Activated CD8-positive, alpha-beta memory T cell treated with anti-CD3 and anti-CD28 coated beads, Interleukin-2, amount 50 U/mL, for 24 hours (primary cell): ENCODE measurements around the gene GOPC.
"Not testable (repeated sequence)": the region's sequence is repeated elsewhere in the genome, so short reads cannot be mapped to it uniquely, and the experiment has no call there.

Experiments
- DNase-seq: peaks from one replicate; pipeline ENCODE4 v3.0.0-alpha.2; 2020; ENCODE audit errors: extremely low read depth

Gene GOPC

GRCh38 chr6:117602151-117602898, at the start of gene GOPC:
GOPC (minus strand) TSS chr6:117602511; CDS start chr6:117602288, 223 bp downstream.
- DNase-seq = peak; percentile 87

- not testable (repeated sequence) for DNase-seq
Observed at GRCh38 chr6:117651984-117652383, 49.7 kb upstream of the GOPC start.

- DNase-seq = no peak
Observed at GRCh38 chr6:117642976-117643375, 40.7 kb upstream of the GOPC start.

GRCh38 chr6:117637770-117638169, 35.5 kb upstream of the GOPC start:
- no peak for DNase-seq

- no peak for DNase-seq
Observed at GRCh38 chr6:117629119-117629660, 26.9 kb upstream of the GOPC start.

- no peak for DNase-seq
Observed at GRCh38 chr6:117627533-117627932, 25.2 kb upstream of the GOPC start.

- no peak for DNase-seq
Observed at GRCh38 chr6:117624869-117625481, 22.7 kb upstream of the GOPC start.

- no peak for DNase-seq
Observed at GRCh38 chr6:117619178-117619577, 16.9 kb upstream of the GOPC start.

- DNase-seq = no peak
Observed at GRCh38 chr6:117617210-117618035, 15.1 kb upstream of the GOPC start.

GRCh38 chr6:117616391-117617209, 14.3 kb upstream of the GOPC start:
- DNase-seq = no peak

- DNase-seq = no peak
Observed at GRCh38 chr6:117615750-117616390, 13.6 kb upstream of the GOPC start.

GRCh38 chr6:117613920-117614560, 11.7 kb upstream of the GOPC start:
- DNase-seq = no peak

GRCh38 chr6:117607511-117607910, 5.2 kb upstream of the GOPC start:
- no peak for DNase-seq

GRCh38 chr6:117605169-117605826, 3.0 kb upstream of the GOPC start:
- DNase-seq = no peak

GRCh38 chr6:117603821-117604220, 1.5 kb upstream of the GOPC start:
- DNase-seq = no peak

- DNase-seq = no peak
Observed at GRCh38 chr6:117602899-117603588, 733 bp upstream of the GOPC start.

- no peak for DNase-seq
Observed at GRCh38 chr6:117601811-117602150, 530 bp downstream of the GOPC start.

- DNase-seq = no peak
Observed at GRCh38 chr6:117600008-117600743, 2.1 kb downstream of the GOPC start.

- DNase-seq = no peak
Observed at GRCh38 chr6:117597755-117598154, 4.6 kb downstream of the GOPC start.
